T-cell (primary cell): ENCODE results near the gene SLC52A1. TPM values are rescaled to one million over a fixed set of nuclear protein-coding genes. Genes with fewer than 3 reads are reported as not detected.

Experiments
- ATAC-seq, 4 experiments: fragments of 200-7000 bp in 3 of 4; fragments of 150-1000 bp in 1 of 4; cut with Tn5 transposase; replicated peaks in 1 of 4; 1 replicate in 3 of 4; 2 replicates in 1 of 4; pipeline ENCODE4 v1.10.0; 2021; ENCODE audit warnings: moderate library complexity in 3 of 4, mild to moderate bottlenecking in 2 of 4, moderate number of reproducible peaks in 1 of 4
- CTCF ChIA-PET, 2 donors: fragments of 300-600 bp; sonication (Branson Sonifier 250); formaldehyde crosslinking; loops; one replicate each; lab custom pipeline; 2022; ENCODE audit warnings: antibody characterized with exemption in 2 of 2; lab: Charles Lee
- POLR2A ChIA-PET, 2 donors: fragments of 300-600 bp; sonication (Branson Sonifier 250); formaldehyde crosslinking; loops; one replicate each; lab custom pipeline; 2022; ENCODE audit warnings: antibody characterized with exemption in 2 of 2; lab: Charles Lee
- DNase-seq, 35 experiments: peaks; one replicate each; pipeline versions ENCODE4 v3.0.0 to v3.0.0-alpha.2; 2013 to 2023
- H3K27ac ChIP-seq: one replicate; pipeline ENCODE4 v1.5.1; 2013; ENCODE audit warnings: low read length
- H3K27me3 ChIP-seq, 2 experiments: replicated peaks in 1 of 2; 1 replicate in 1 of 2; 2 replicates in 1 of 2; pipeline versions ENCODE4 v1.6.1 to v1.7.0; 2013; ENCODE audit warnings: low read length in 1 of 2, mixed read lengths in 1 of 2; ENCODE audit not compliant: control insufficient read depth in 2 of 2, insufficient read depth in 2 of 2; ENCODE audit errors: extremely low read depth in 1 of 2
- H3K36me3 ChIP-seq, 2 donors: 1 replicate in 1 of 2; 2 replicates in 1 of 2; pipeline versions ENCODE4 v1.6.1 to v1.7.0; 2013; ENCODE audit warnings: low read length in 1 of 2; ENCODE audit not compliant: control insufficient read depth in 2 of 2, insufficient read depth in 1 of 2; ENCODE audit errors: extremely low read depth in 1 of 2
- H3K4me1 ChIP-seq, 2 experiments: 1 replicate in 1 of 2; 2 replicates in 1 of 2; pipeline versions ENCODE4 v1.6.1 to v1.7.0; 2013; ENCODE audit warnings: low read length in 2 of 2, mixed read lengths in 1 of 2; ENCODE audit not compliant: insufficient read depth in 2 of 2, control insufficient read depth in 1 of 2; ENCODE audit errors: extremely low read depth in 1 of 2
- H3K4me3 ChIP-seq, 2 donors: 1 replicate in 1 of 2; 2 replicates in 1 of 2; pipeline versions ENCODE4 v1.5.1 to v1.7.0; 2013; ENCODE audit warnings: mild to moderate bottlenecking in 2 of 2, low read length in 1 of 2, moderate library complexity in 1 of 2; ENCODE audit not compliant: control insufficient read depth in 1 of 2; ENCODE audit errors: extremely low read depth in 1 of 2
- H3K9me3 ChIP-seq: 2 replicates; pipeline ENCODE4 v1.7.0; 2013
- H3K27ac Mint-ChIP-seq, 2 donors: one replicate each; pipeline ENCODE4 v1.8.0; 2020 to 2021; ENCODE audit warnings: mild to moderate bottlenecking in 2 of 2, mixed read lengths in 2 of 2
- H3K27me3 Mint-ChIP-seq, 2 donors: one replicate each; pipeline ENCODE4 v1.8.0; 2021 to 2022; ENCODE audit warnings: mixed read lengths in 2 of 2
- H3K36me3 Mint-ChIP-seq: one replicate; pipeline ENCODE4 v1.8.0; 2021; ENCODE audit warnings: mixed read lengths
- H3K4me1 Mint-ChIP-seq, 3 donors: one replicate each; pipeline ENCODE4 v1.8.0; 2020 to 2022; ENCODE audit warnings: mixed read lengths in 3 of 3, mild to moderate bottlenecking in 1 of 3
- H3K4me3 Mint-ChIP-seq, 3 donors: one replicate each; pipeline ENCODE4 v1.8.0; 2020 to 2022; ENCODE audit warnings: mild to moderate bottlenecking in 3 of 3, mixed read lengths in 3 of 3, moderate library complexity in 3 of 3
- H3K9me3 Mint-ChIP-seq, 3 donors: one replicate each; pipeline ENCODE4 v1.8.0; 2020 to 2022; ENCODE audit warnings: mixed read lengths in 3 of 3
- WGBS: methylation state at CpG from one replicate; pipeline ENCODE4 v1.1.5; 2013; ENCODE audit warnings: missing lambda C conversion rate; ENCODE audit not compliant: insufficient coverage; 5-methylcytosine and 5-hydroxymethylcytosine counted together
- total RNA-seq, 35 experiments: library from RNA in 6 of 35; stranded (reverse) in 6 of 35; fragments of 120-200 nt in 1 of 35; gene quantifications; one replicate each; pipeline versions ENCODE4 v1.2.1 to v1.2.4 and lab custom pipeline; 2013 to 2026

Gene SLC52A1
- total RNA-seq, 5 donors from 2014 or later (not counting 1 experiment from before 2014, with no cell fraction given): 0.14 to 0.62 (median 0.25) TPM; not detected in 2

GRCh38 chr17:4986951-4987766, 48.1 kb downstream of the SLC52A1 start, which contains the start of gene CAMTA2:
Gene CAMTA2, minus strand, starts transcription at chr17:4987675. Its CDS starts 1,453 bp downstream, at chr17:4986222.
- peaks cover 37 to 44% (median 40%) of the 10 kb centered on the region in 3 donors for H3K4me1 Mint-ChIP-seq
- POLR2A ChIA-PET: interaction anchor here in 1 of 2 donors (2.0 kb wide), 1 partner anchor 20 kb away, joined by 7 read pairs; the partner anchor contains the start of gene SPAG7
- H3K9me3 Mint-ChIP-seq: no peaks in the 10 kb centered on the region
- H3K27ac Mint-ChIP-seq: peak within 1 kb of the TSS; percentile 89 to 96
- CTCF ChIA-PET: interaction anchor here in 1 of 2 donors (0.8 to 1.6 kb wide), 4 partner anchors 10 to 74 kb away, joined by 3 to 7 read pairs (median 6); partner anchors contain the start of genes INCA1, KIF1C, RNF167 and SLC25A11
- DNase-seq: peak; percentile 69 to 91 (median 81)
- H3K4me3 ChIP-seq: peak within 1 kb of the TSS; percentile 70 to 89
- peaks cover 11% of the 10 kb centered on the region for H3K36me3 Mint-ChIP-seq
- peak within 1 kb of the TSS; percentile 88 to 92 (median 91) for H3K4me3 Mint-ChIP-seq
- H3K27ac ChIP-seq: peak within 1 kb of the TSS; percentile 90
- peaks cover 9 to 33% of the 10 kb centered on the region in 2 experiments for H3K4me1 ChIP-seq
- H3K9me3 ChIP-seq: no peaks in the 10 kb centered on the region
- H3K27me3 Mint-ChIP-seq: no peaks in the 10 kb centered on the region
- WGBS: under 1% methylated on average over 63 of the region's 78 CpGs
- peaks cover 0 to 13% of the 10 kb centered on the region in 2 donors for H3K36me3 ChIP-seq
- ATAC-seq: peak; percentile 91 to 93 (median 93)
- no peaks in the 10 kb centered on the region for H3K27me3 ChIP-seq

- H3K9me3 Mint-ChIP-seq: no peaks in the 10 kb centered on the region
- no peaks in the 10 kb centered on the region for H3K27me3 Mint-ChIP-seq
- H3K4me1 Mint-ChIP-seq: peaks cover 37 to 47% (median 40%) of the 10 kb centered on the region in 3 donors
- ATAC-seq: no peak
- H3K36me3 Mint-ChIP-seq: peaks cover 13% of the 10 kb centered on the region
- POLR2A ChIA-PET: interaction anchor here in 1 of 2 donors (2.0 kb wide), 1 partner anchor 19 kb away, joined by 7 read pairs; the partner anchor contains the start of gene SPAG7
- Histone ChIP-seq H3K4me1 (peaks cover 9 to 34% of the 10 kb centered on the region in 2 experiments), H3K9me3 (no peaks in the 10 kb centered on the region), H3K36me3 (peaks cover 0 to 18% of the 10 kb centered on the region in 2 donors), H3K27me3 (no peaks in the 10 kb centered on the region), H3K27ac (peak overlapping the region; percentile 90), H3K4me3 (peak overlapping the region; percentile 70 to 89)
- 63% methylated on average over 2 of the region's 5 CpGs for WGBS
- peak overlapping the region; percentile 88 to 92 (median 91) for H3K4me3 Mint-ChIP-seq
- CTCF ChIA-PET: interaction anchor here (0.5 to 1.6 kb wide), 5 partner anchors 11 to 75 kb away, joined by 3 to 7 read pairs (median 4); partner anchors contain the start of genes INCA1 (in 1 of the 2), KIF1C (in 1 of the 2), RNF167 (in 1 of the 2) and SLC25A11 (in 1 of the 2)
- peak overlapping the region; percentile 88 to 96 for H3K27ac Mint-ChIP-seq
- DNase-seq: no peak
Measured at GRCh38 chr17:4986403-4986802, 48.8 kb downstream of the SLC52A1 start.

Other genes with a start within 250 kb of the SLC52A1 start
- under 1 TPM in 4 of 5 donors, not detected in 1; 0.38 to 0.82 (median 0.59) TPM for gene VMO1, start 249.1 kb downstream of the SLC52A1 start, total RNA-seq
- not detected for gene GLTPD2, start 246.5 kb downstream of the SLC52A1 start, total RNA-seq
- gene PSMB6, start 239.3 kb downstream of the SLC52A1 start, total RNA-seq: 10 to 100 TPM; 45.7 to 63.5 (median 57.0) TPM
- gene PLD2, start 228.3 kb downstream of the SLC52A1 start, total RNA-seq: 10 to 100 TPM; 24.2 to 41.7 (median 31.4) TPM
- 100 to 1,000 TPM; 156 to 189 (median 164) TPM for gene MINK1, start 202.1 kb downstream of the SLC52A1 start, total RNA-seq
- gene C17orf107, start 135.9 kb downstream of the SLC52A1 start, total RNA-seq: 10 to 100 TPM in 2 of 5 donors, 1 to 10 TPM in 3; 3.1 to 41.1 (median 4.1) TPM
- gene CHRNE, start 132.3 kb downstream of the SLC52A1 start, total RNA-seq: 1 to 10 TPM in 3 of 5 donors, under 1 TPM in 2; 0.73 to 3.5 (median 1.3) TPM
- gene GP1BA, start 103.1 kb downstream of the SLC52A1 start, total RNA-seq: under 1 TPM in 1 of 5 donors, not detected in 4; 0.40 TPM
- gene SLC25A11, start 95.4 kb downstream of the SLC52A1 start, total RNA-seq: 10 to 100 TPM; 30.9 to 51.6 (median 47.0) TPM
- 100 to 1,000 TPM; 109 to 158 (median 135) TPM for gene RNF167, start 95.2 kb downstream of the SLC52A1 start, total RNA-seq
- gene PFN1, start 86.9 kb downstream of the SLC52A1 start, total RNA-seq: 100 to 1,000 TPM; 654 to 853 (median 744) TPM
- 10 to 100 TPM; 31.0 to 38.4 (median 36.3) TPM for gene ENO3, start 84.3 kb downstream of the SLC52A1 start, total RNA-seq
- 10 to 100 TPM; 36.4 to 65.6 (median 55.8) TPM for gene SPAG7, start 67.6 kb downstream of the SLC52A1 start, total RNA-seq
- gene CAMTA2, start 47.8 kb downstream of the SLC52A1 start, total RNA-seq: 10 to 100 TPM; 59.8 to 82.8 (median 72.0) TPM
- under 1 TPM in 2 of 5 donors, not detected in 3; 0.38 to 0.43 TPM for gene INCA1, start 37.9 kb downstream of the SLC52A1 start, total RNA-seq
- 10 to 100 TPM; 15.3 to 37.9 (median 28.5) TPM for gene KIF1C, start 37.5 kb downstream of the SLC52A1 start, total RNA-seq
- gene ZFP3, start 43.0 kb upstream of the SLC52A1 start, total RNA-seq: 10 to 100 TPM in 1 of 5 donors, 1 to 10 TPM in 4; 3.3 to 10.4 (median 8.5) TPM
- 10 to 100 TPM in 3 of 5 donors, 1 to 10 TPM in 2; 7.3 to 20.9 (median 14.2) TPM for gene ZNF232, start 76.5 kb upstream of the SLC52A1 start, total RNA-seq
- 1 to 10 TPM in 1 of 5 donors, under 1 TPM in 4; 0.03 to 1.1 (median 0.09) TPM for gene USP6, start 80.6 kb upstream of the SLC52A1 start, total RNA-seq
- 10 to 100 TPM in 3 of 5 donors, 1 to 10 TPM in 2; 5.5 to 23.4 (median 20.9) TPM for gene ZNF594, start 156.4 kb upstream of the SLC52A1 start, total RNA-seq
- 1 to 10 TPM in 3 of 5 donors, under 1 TPM in 2; 0.61 to 1.8 (median 1.2) TPM for gene SCIMP, start 199.4 kb upstream of the SLC52A1 start, total RNA-seq
- 10 to 100 TPM; 39.1 to 48.1 (median 47.7) TPM for gene RABEP1, start 246.9 kb upstream of the SLC52A1 start, total RNA-seq